Ovary (tissue), 3 donors: ENCODE results near the gene CDH18.

Source experiments
- CTCF ChIP-seq, 3 donors: fragments of 450-650 bp in 2 of 3; fragments of 200-600 bp in 1 of 3; IDR thresholded peaks; one replicate each; pipeline versions ENCODE4 v1.5.1 to v1.8.0; 2016 to 2022; ENCODE audit warnings: antibody characterized with exemption in 3 of 3, mild to moderate bottlenecking in 1 of 3
- EP300 ChIP-seq: sonication (generic); formaldehyde crosslinking; IDR thresholded peaks from one replicate; pipeline ENCODE4 v1.6.1; 2017; ENCODE audit warnings: antibody characterized with exemption
- POLR2A ChIP-seq: fragments of 450-650 bp; IDR thresholded peaks from one replicate; pipeline ENCODE4 v1.6.1; 2017; ENCODE audit warnings: antibody characterized with exemption, mild to moderate bottlenecking, moderate library complexity
- donor health status: DM: no; HTN: no; CAD: no.

DNA sequence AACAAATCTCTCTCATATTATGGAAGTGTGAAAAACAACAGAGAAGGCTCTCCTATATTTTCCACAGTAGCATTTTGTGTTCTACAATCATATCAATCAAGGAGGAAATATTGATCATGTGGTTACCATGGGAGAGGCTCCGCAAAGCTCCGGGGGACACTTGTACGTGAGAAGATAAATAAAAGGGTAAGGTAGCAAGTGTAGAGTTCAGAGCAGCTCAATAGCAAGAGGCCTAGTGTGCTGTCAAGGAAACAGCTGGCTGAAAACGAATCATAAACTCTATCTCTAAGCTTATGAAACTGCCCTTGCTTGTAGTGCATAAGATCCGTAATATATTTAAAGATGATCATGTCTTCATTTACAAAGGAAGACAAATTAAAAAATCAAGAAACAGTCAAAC lies 57.5 kb downstream of the CDH18 start:
- TF ChIP-seq CTCF (IDR thresholded peaks at IDR 0.05) (no peak), EP300 (no peak), POLR2A (no peak)
